SJCRH30 (cell line): ENCODE data around the gene OR5I1. TPM values are rescaled to one million over a fixed set of nuclear protein-coding genes. Genes with fewer than 3 reads are reported as not detected.
"Not testable (repeated sequence)": the region's sequence is repeated elsewhere in the genome, so short reads cannot be mapped to it uniquely, and the experiment has no call there.

ENCODE experiments used
- DNase-seq, 2 experiments: peaks; one replicate each; pipeline ENCODE4 v3.0.0-alpha.2; 2015 to 2020
- H3K27ac ChIP-seq: fragments of 250-450 bp; sonication (Bioruptor Pico); 2 replicates; pipeline ENCODE4 v1.5.1; 2020; ENCODE audit warnings: mild to moderate bottlenecking, moderate library complexity
- H3K27me3 ChIP-seq: fragments of 250-450 bp; sonication (Bioruptor Pico); 2 replicates; pipeline ENCODE4 v1.5.1; 2020; ENCODE audit warnings: mild to moderate bottlenecking, moderate library complexity
- H3K36me3 ChIP-seq: fragments of 250-450 bp; sonication (Bioruptor Pico); 2 replicates; pipeline ENCODE4 v1.5.1; 2020; ENCODE audit warnings: mild to moderate bottlenecking, moderate library complexity
- H3K4me1 ChIP-seq: fragments of 250-450 bp; sonication (Bioruptor Pico); 2 replicates; pipeline ENCODE4 v1.5.1; 2020; ENCODE audit warnings: mild to moderate bottlenecking, moderate library complexity
- H3K4me3 ChIP-seq: fragments of 250-450 bp; sonication (Bioruptor Pico); 2 replicates; pipeline ENCODE4 v1.5.1; 2020; ENCODE audit warnings: mild to moderate bottlenecking, moderate library complexity
- H3K9me3 ChIP-seq: fragments of 250-450 bp; sonication (Bioruptor Pico); replicated peaks from 2 replicates; pipeline ENCODE4 v1.5.1; 2020; ENCODE audit warnings: mild to moderate bottlenecking, moderate library complexity
- total RNA-seq: library from RNA; depleted of rRNA; stranded (reverse); fragments of >200 nt; shearing (Covaris generic); gene quantifications from 2 replicates; pipeline ENCODE4 v1.2.3, GENCODE V29; 2014; rRNA removed

Gene OR5I1
- not detected in 2 replicates for total RNA-seq

- Histone ChIP-seq H3K4me1 (no peaks in the 10 kb centered on the region), H3K27ac (no peak within 1 kb of the TSS), H3K36me3 (no peaks in the 10 kb centered on the region), H3K9me3 (no peaks in the 10 kb centered on the region), H3K4me3 (no peak within 1 kb of the TSS), H3K27me3 (peaks cover 4% of the 10 kb centered on the region)
- no peak for DNase-seq
These were observed at the start of gene OR5I1 for GRCh38 chr11:55936300-55936699. Gene OR5I1, minus strand, starts transcription at chr11:55936400. Its CDS starts 0 bp downstream, at chr11:55936400.

DNA sequence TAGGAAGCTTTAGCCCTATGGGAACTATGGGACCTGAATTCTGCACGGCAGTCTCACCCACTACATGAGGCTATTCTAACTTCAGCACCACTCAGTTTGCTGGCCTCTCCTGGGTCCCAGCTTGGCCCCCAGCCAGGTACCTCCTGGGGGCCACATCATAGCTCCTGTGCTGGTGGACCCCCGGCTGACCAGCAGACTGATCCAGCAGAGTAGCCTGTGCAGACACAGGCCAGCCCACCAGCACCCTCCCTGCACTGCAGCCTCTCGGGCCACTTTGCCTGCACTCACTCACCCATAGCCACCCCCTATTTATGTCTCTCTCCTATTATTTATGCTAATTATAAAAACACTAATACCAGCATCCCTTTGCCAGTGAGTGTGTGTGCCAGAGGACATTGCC lies 34.7 kb upstream of the OR5I1 start:
- Histone ChIP-seq H3K9me3 (no peaks in the 10 kb centered on the region), H3K36me3 (no peaks in the 10 kb centered on the region), H3K27me3 (0 out of 2 replicates have a peak, but pooled peaks cover 3% of the 10 kb centered on the region), H3K4me1 (no peaks in the 10 kb centered on the region), H3K4me3 (no peak overlapping the region), H3K27ac (no peak overlapping the region)
- DNase-seq = no peak

DNA sequence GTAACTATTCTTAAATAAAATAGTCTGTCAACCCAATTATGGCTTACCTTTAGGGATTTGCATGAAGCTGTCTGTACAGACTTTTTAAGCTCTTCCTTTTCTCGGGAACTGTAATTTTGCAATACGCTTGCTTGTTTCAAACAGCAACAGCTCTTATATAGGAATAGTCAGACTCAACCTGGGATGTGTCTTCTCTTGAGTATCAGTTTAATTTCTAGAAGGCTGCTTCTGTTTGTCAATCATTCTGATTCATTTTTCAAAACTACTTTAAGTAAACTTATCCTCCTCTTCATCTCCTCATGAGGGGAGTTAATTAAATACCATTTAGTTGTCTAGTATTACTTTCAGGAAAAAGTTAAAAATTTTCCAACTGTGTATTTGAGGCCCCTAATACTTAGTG lies 33.6 kb upstream of the OR5I1 start, which contains the start of gene OR10AG1:
Gene OR10AG1 (minus strand): TSS at position 101 of the 400 bp plus-strand sequence. CDS start 38 bp downstream, at position 63.
- no peak for DNase-seq
- Histone ChIP-seq H3K4me3 (no peak within 1 kb of the TSS), H3K36me3 (no peaks in the 10 kb centered on the region), H3K4me1 (no peaks in the 10 kb centered on the region), H3K27me3 (0 out of 2 replicates have a peak, but pooled peaks cover 3% of the 10 kb centered on the region), H3K9me3 (no peaks in the 10 kb centered on the region), H3K27ac (no peak within 1 kb of the TSS)

DNA sequence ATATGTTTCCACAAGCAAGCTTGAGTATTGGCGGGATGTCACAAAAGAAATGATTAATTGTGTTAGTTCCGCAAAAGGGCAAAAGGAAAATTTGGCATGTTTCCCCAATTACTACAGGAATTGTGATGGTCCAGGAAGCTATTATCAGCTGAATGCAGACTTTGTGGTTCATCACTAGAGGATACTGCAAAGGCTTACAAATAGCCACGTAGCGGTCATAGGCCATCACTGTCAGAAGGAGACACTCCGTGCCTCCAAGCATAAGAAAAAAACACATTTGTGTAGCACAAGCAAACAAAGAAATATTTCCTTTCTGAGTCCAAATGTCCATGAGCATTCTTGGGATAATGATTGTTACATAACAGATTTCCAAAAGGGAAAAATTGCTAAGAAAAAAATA lies 31.7 kb upstream of the OR5I1 start:
- H3K4me3 ChIP-seq = no peak overlapping the region
- DNase-seq = no peak
- no peaks in the 10 kb centered on the region for H3K4me1 ChIP-seq
- 0 out of 2 replicates have a peak, but pooled peaks cover 3% of the 10 kb centered on the region for H3K27me3 ChIP-seq
- no peaks in the 10 kb centered on the region for H3K36me3 ChIP-seq
- no peaks in the 10 kb centered on the region for H3K9me3 ChIP-seq
- H3K27ac ChIP-seq = no peak overlapping the region

DNA sequence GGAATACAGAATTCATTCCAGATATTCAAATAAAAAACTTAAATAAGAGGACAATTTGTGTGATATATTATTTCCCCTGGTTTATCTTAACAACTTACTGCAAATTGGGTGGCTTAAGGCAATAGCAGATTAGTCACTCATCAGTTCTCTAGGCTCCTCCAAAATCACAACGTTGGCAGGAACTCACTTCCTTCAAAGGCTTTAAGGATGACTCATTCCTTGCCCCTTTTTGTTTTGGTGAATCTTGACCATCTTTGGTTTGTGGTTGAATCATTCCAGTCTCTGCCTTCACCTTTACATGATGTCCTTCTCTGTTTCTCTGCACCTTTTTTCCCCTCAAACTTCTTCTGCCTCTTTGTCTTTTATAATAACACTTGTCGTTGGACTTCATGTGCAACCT lies 30.2 kb upstream of the OR5I1 start:
- no peak for DNase-seq
- no peaks in the 10 kb centered on the region for H3K36me3 ChIP-seq
- H3K9me3 ChIP-seq = no peaks in the 10 kb centered on the region
- no peaks in the 10 kb centered on the region for H3K4me1 ChIP-seq
- H3K4me3 ChIP-seq = no peak overlapping the region
- H3K27ac ChIP-seq = no peak overlapping the region
- H3K27me3 ChIP-seq = 0 out of 2 replicates have a peak, but pooled peaks cover 3% of the 10 kb centered on the region

- no peaks in the 10 kb centered on the region for H3K27me3 ChIP-seq
These were observed 20.3 kb upstream of the OR5I1 start for GRCh38 chr11:55956521-55956920.

GRCh38 chr11:55949330-55949729 lies 13.1 kb upstream of the OR5I1 start:
- Histone ChIP-seq H3K27ac (no peak overlapping the region), H3K4me1 (no peaks in the 10 kb centered on the region), H3K36me3 (no peaks in the 10 kb centered on the region), H3K27me3 (no peaks in the 10 kb centered on the region), H3K9me3 (no peaks in the 10 kb centered on the region), H3K4me3 (no peak overlapping the region)
- DNase-seq = no peak

More at GRCh38 chr11:55956521-55956920, 20.3 kb upstream of the OR5I1 start:
- Histone ChIP-seq H3K4me1 (no peaks in the 10 kb centered on the region), H3K36me3 (no peaks in the 10 kb centered on the region), H3K27ac (no peak overlapping the region), H3K9me3 (no peaks in the 10 kb centered on the region), H3K4me3 (no peak overlapping the region)
- no peak for DNase-seq

- no peaks in the 10 kb centered on the region for H3K9me3 ChIP-seq
- no peak overlapping the region for H3K4me3 ChIP-seq
- no peaks in the 10 kb centered on the region for H3K36me3 ChIP-seq
- DNase-seq = peak in 1 of 2 experiments; percentile 70
- H3K4me1 ChIP-seq = no peaks in the 10 kb centered on the region
- H3K27ac ChIP-seq = no peak overlapping the region
- H3K27me3 ChIP-seq = peaks cover 12% of the 10 kb centered on the region
These were observed 6.7 kb upstream of the OR5I1 start for GRCh38 chr11:55942785-55943392.

- Histone ChIP-seq H3K36me3 (no peaks in the 10 kb centered on the region), H3K9me3 (no peaks in the 10 kb centered on the region), H3K27me3 (no peaks in the 10 kb centered on the region), H3K4me1 (no peaks in the 10 kb centered on the region), H3K27ac (no peak overlapping the region), H3K4me3 (no peak overlapping the region)
- no peak for DNase-seq
These were observed 15.7 kb downstream of the OR5I1 start for GRCh38 chr11:55920537-55920936.

- Histone ChIP-seq H3K27ac (no peak within 1 kb of the TSS), H3K36me3 (no peaks in the 10 kb centered on the region), H3K9me3 (no peaks in the 10 kb centered on the region)
These were observed 21.7 kb downstream of the OR5I1 start, which contains the start of gene OR5W2 for GRCh38 chr11:55914482-55914881. Gene OR5W2, minus strand, starts transcription at chr11:55914582. Its CDS starts 0 bp downstream, at chr11:55914582.

GRCh38 chr11:55902308-55902707 lies 33.9 kb downstream of the OR5I1 start:
- no peaks in the 10 kb centered on the region for H3K27me3 ChIP-seq
- no peaks in the 10 kb centered on the region for H3K9me3 ChIP-seq
- H3K36me3 ChIP-seq = no peaks in the 10 kb centered on the region
- H3K4me3 ChIP-seq = no peak overlapping the region
- no peaks in the 10 kb centered on the region for H3K4me1 ChIP-seq
- DNase-seq = no peak
- H3K27ac ChIP-seq = no peak overlapping the region

More at GRCh38 chr11:55914482-55914881, 21.7 kb downstream of the OR5I1 start, which contains the start of gene OR5W2:
- H3K27me3 ChIP-seq = no peaks in the 10 kb centered on the region
- no peak within 1 kb of the TSS for H3K4me3 ChIP-seq
- DNase-seq = no peak
- no peaks in the 10 kb centered on the region for H3K4me1 ChIP-seq

DNA sequence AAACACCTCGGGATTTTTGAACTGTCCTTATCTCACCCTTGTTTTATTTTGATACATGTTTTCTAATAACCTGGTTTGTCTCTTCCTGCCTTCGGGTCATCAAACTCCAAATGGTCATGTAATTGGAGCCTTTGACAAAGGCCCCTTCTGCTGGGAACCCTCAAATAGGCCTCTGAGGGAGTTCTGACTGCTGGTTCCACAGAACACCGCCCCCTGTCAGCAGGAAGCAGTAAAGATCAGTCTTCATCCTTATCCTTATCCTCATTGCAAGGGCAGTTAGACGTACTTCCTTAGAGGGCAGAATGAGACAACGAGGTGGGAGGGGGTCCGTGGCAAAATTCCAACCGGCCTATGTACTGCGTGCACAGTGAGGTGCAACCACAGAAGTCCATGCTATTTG lies 41.0 kb downstream of the OR5I1 start:
- no peak overlapping the region for H3K27ac ChIP-seq
- H3K9me3 ChIP-seq = no peaks in the 10 kb centered on the region
- H3K27me3 ChIP-seq = no peaks in the 10 kb centered on the region
- DNase-seq = peak; percentile 16 to 43
- no peaks in the 10 kb centered on the region for H3K4me1 ChIP-seq
- no peak overlapping the region for H3K4me3 ChIP-seq
- H3K36me3 ChIP-seq = no peaks in the 10 kb centered on the region

GRCh38 chr11:55885481-55885880 lies 50.7 kb downstream of the OR5I1 start:
- not testable (repeated sequence) for H3K9me3 ChIP-seq, H3K4me3 ChIP-seq, H3K27me3 ChIP-seq, H3K4me1 ChIP-seq, H3K36me3 ChIP-seq, H3K27ac ChIP-seq, DNase-seq
